Mucosa of rectum (tissue), 2 donors: ENCODE data around the gene RHOB.
A peak's percentile ranks its signal among the peaks of the same experiment; 100 is the strongest.

Experiments used
- H3K27ac ChIP-seq, 2 donors: one replicate each; pipeline ENCODE4 v1.7.0; 2013; ENCODE audit warnings: inconsistent platforms in 2 of 2, low read depth in 2 of 2, low read length in 2 of 2
- H3K27me3 ChIP-seq, 2 donors: one replicate each; pipeline ENCODE4 v1.7.0; 2013; ENCODE audit warnings: low read length in 2 of 2; ENCODE audit not compliant: control insufficient read depth in 2 of 2, insufficient read depth in 2 of 2
- H3K36me3 ChIP-seq, 2 donors: one replicate each; pipeline ENCODE4 v1.7.0; 2013; ENCODE audit warnings: low read length in 2 of 2; ENCODE audit not compliant: control insufficient read depth in 2 of 2, insufficient read depth in 2 of 2
- H3K4me1 ChIP-seq, 2 donors: one replicate each; pipeline ENCODE4 v1.7.0; 2013; ENCODE audit warnings: low read length in 2 of 2, mild to moderate bottlenecking in 1 of 2; ENCODE audit not compliant: control insufficient read depth in 2 of 2, insufficient read depth in 2 of 2
- H3K4me3 ChIP-seq, 2 donors: one replicate each; pipeline ENCODE4 v1.7.0; 2013; ENCODE audit warnings: low read length in 2 of 2
- H3K9ac ChIP-seq, 2 donors: one replicate each; pipeline ENCODE4 v1.7.0; 2013; ENCODE audit warnings: low read length in 2 of 2, low read depth in 1 of 2, mild to moderate bottlenecking in 1 of 2
- H3K9me3 ChIP-seq, 2 donors: one replicate each; pipeline ENCODE4 v1.7.0; 2013; ENCODE audit warnings: low read length in 2 of 2; ENCODE audit not compliant: control insufficient read depth in 2 of 2
- donor health status: healthy.
- donor health status: Normal muscosa, but diverticular disease.

The RHOB gene

GRCh38 chr2:20421988-20422370 lies 24.9 kb upstream of the RHOB start:
- no peak overlapping the region for H3K9ac ChIP-seq
- H3K4me3 ChIP-seq: no peak overlapping the region
- H3K4me1 ChIP-seq: peaks cover 10 to 20% of the 10 kb centered on the region in 2 donors
- H3K27me3 ChIP-seq: no peaks in the 10 kb centered on the region
- H3K36me3 ChIP-seq: no peaks in the 10 kb centered on the region
- peak overlapping the region; percentile 23 to 61 for H3K27ac ChIP-seq
- H3K9me3 ChIP-seq: no peaks in the 10 kb centered on the region

- peaks cover 10 to 20% of the 10 kb centered on the region in 2 donors for H3K4me1 ChIP-seq
- H3K27ac ChIP-seq: peak overlapping the region; percentile 29 to 61
- no peaks in the 10 kb centered on the region for H3K9me3 ChIP-seq
- no peaks in the 10 kb centered on the region for H3K27me3 ChIP-seq
- peak overlapping the region in 1 of 2 donors; percentile 11 for H3K9ac ChIP-seq
- H3K36me3 ChIP-seq: no peaks in the 10 kb centered on the region
- no peak overlapping the region for H3K4me3 ChIP-seq
Measured at GRCh38 chr2:20422402-20423271, 24.2 kb upstream of the RHOB start.

GRCh38 chr2:20423359-20423758 lies 23.5 kb upstream of the RHOB start:
- peaks cover 10 to 20% of the 10 kb centered on the region in 2 donors for H3K4me1 ChIP-seq
- no peaks in the 10 kb centered on the region for H3K27me3 ChIP-seq
- no peak overlapping the region for H3K4me3 ChIP-seq
- H3K9me3 ChIP-seq: no peaks in the 10 kb centered on the region
- H3K9ac ChIP-seq: peak overlapping the region in 1 of 2 donors; percentile 11
- peak overlapping the region; percentile 29 to 77 for H3K27ac ChIP-seq
- H3K36me3 ChIP-seq: no peaks in the 10 kb centered on the region

GRCh38 chr2:20423847-20424246 lies 23.0 kb upstream of the RHOB start:
- Histone ChIP-seq H3K9ac (no peak overlapping the region), H3K27ac (peak overlapping the region; percentile 50 to 77), H3K4me3 (no peak overlapping the region), H3K4me1 (peaks cover 10 to 20% of the 10 kb centered on the region in 2 donors), H3K9me3 (no peaks in the 10 kb centered on the region), H3K36me3 (no peaks in the 10 kb centered on the region), H3K27me3 (no peaks in the 10 kb centered on the region)

GRCh38 chr2:20424300-20425290 lies 22.3 kb upstream of the RHOB start:
- H3K4me3 ChIP-seq: peak overlapping the region in 1 of 2 donors; percentile 43
- H3K36me3 ChIP-seq: no peaks in the 10 kb centered on the region
- peak overlapping the region; percentile 50 to 77 for H3K27ac ChIP-seq
- H3K27me3 ChIP-seq: no peaks in the 10 kb centered on the region
- peaks cover 16 to 17% of the 10 kb centered on the region in 2 donors for H3K4me1 ChIP-seq
- no peaks in the 10 kb centered on the region for H3K9me3 ChIP-seq
- peak overlapping the region; percentile 5 to 8 for H3K9ac ChIP-seq

GRCh38 chr2:20425371-20425881 lies 21.4 kb upstream of the RHOB start:
- no peak overlapping the region for H3K9ac ChIP-seq
- peaks cover 17 to 18% of the 10 kb centered on the region in 2 donors for H3K4me1 ChIP-seq
- no peak overlapping the region for H3K4me3 ChIP-seq
- H3K36me3 ChIP-seq: no peaks in the 10 kb centered on the region
- H3K27ac ChIP-seq: peak overlapping the region in 1 of 2 donors; percentile 38
- no peaks in the 10 kb centered on the region for H3K27me3 ChIP-seq
- no peaks in the 10 kb centered on the region for H3K9me3 ChIP-seq

- Histone ChIP-seq H3K27me3 (no peaks in the 10 kb centered on the region), H3K9ac (no peak overlapping the region), H3K27ac (no peak overlapping the region), H3K9me3 (no peaks in the 10 kb centered on the region), H3K36me3 (no peaks in the 10 kb centered on the region), H3K4me3 (no peak overlapping the region), H3K4me1 (peaks cover 17 to 18% of the 10 kb centered on the region in 2 donors)
Measured at GRCh38 chr2:20425884-20426283, 21.0 kb upstream of the RHOB start.

- Histone ChIP-seq H3K36me3 (no peaks in the 10 kb centered on the region), H3K4me3 (no peak overlapping the region), H3K9me3 (no peaks in the 10 kb centered on the region), H3K4me1 (peaks cover 13% of the 10 kb centered on the region in 2 donors), H3K9ac (no peak overlapping the region), H3K27ac (no peak overlapping the region), H3K27me3 (no peaks in the 10 kb centered on the region)
Measured at GRCh38 chr2:20427931-20428526, 18.8 kb upstream of the RHOB start.

GRCh38 chr2:20428717-20429490 lies 18.0 kb upstream of the RHOB start:
- peak overlapping the region in 1 of 2 donors; percentile 50 for H3K27ac ChIP-seq

More at GRCh38 chr2:20428717-20429490, 18.0 kb upstream of the RHOB start:
- Histone ChIP-seq H3K9me3 (no peaks in the 10 kb centered on the region), H3K27me3 (no peaks in the 10 kb centered on the region), H3K4me1 (peaks cover 9 to 10% of the 10 kb centered on the region in 2 donors), H3K4me3 (no peak overlapping the region), H3K36me3 (no peaks in the 10 kb centered on the region), H3K9ac (peak overlapping the region in 1 of 2 donors; percentile 19)
